ENCODE measurements around the gene VPS35L. TPM values are rescaled to one million over a fixed set of nuclear protein-coding genes. Genes with fewer than 3 reads are reported as not detected.
A peak's percentile ranks its signal among the peaks of the same experiment; 100 is the strongest.

The VPS35L gene
- total RNA-seq, 1 donor from 2014 or later, result 23.8 TPM

DNA sequence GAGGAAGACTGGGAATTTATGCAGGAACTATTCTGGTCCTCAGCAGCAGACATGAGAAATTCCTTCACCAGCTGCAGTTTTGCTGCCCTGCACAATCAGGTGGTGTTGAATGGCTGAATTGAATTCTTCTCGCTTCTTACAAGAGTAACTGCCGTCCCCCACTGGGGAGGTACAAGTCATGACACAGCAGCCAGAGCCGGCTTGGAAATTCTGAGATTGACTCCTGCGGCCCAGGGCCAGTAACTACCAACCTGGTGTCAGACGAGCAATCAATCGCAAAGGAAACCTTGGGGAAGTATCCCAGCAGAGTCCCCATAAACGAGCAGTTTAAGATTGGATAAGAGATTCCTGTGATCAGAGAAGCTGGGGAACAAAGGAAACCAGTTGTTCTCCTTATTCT lies 131.8 kb downstream of the VPS35L start:
- no peaks in the 10 kb centered on the region for H3K27me3 ChIP-seq (ENCODE audit: low read depth)
- H3K4me1 ChIP-seq, result peaks cover 20% of the 10 kb centered on the region
- no peak overlapping the region for H3K4me3 ChIP-seq
- TF ChIP-seq, protein P1, sequence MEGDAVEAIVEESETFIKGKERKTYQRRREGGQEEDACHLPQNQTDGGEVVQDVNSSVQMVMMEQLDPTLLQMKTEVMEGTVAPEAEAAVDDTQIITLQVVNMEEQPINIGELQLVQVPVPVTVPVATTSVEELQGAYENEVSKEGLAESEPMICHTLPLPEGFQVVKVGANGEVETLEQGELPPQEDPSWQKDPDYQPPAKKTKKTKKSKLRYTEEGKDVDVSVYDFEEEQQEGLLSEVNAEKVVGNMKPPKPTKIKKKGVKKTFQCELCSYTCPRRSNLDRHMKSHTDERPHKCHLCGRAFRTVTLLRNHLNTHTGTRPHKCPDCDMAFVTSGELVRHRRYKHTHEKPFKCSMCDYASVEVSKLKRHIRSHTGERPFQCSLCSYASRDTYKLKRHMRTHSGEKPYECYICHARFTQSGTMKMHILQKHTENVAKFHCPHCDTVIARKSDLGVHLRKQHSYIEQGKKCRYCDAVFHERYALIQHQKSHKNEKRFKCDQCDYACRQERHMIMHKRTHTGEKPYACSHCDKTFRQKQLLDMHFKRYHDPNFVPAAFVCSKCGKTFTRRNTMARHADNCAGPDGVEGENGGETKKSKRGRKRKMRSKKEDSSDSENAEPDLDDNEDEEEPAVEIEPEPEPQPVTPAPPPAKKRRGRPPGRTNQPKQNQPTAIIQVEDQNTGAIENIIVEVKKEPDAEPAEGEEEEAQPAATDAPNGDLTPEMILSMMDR (IDR thresholded peaks at IDR 0.05; ENCODE audit: borderline replicate concordance), result no peak
- intact Hi-C loops (cut with micrococcal nuclease), result no loop called here
- no peak for DNase-seq
- peaks cover 75% of the 10 kb centered on the region for H3K36me3 ChIP-seq
- no peak overlapping the region for H3K27ac ChIP-seq (replicated peaks)
- H3K9me3 ChIP-seq (replicated peaks), result peaks cover 9% of the 10 kb centered on the region

DNA sequence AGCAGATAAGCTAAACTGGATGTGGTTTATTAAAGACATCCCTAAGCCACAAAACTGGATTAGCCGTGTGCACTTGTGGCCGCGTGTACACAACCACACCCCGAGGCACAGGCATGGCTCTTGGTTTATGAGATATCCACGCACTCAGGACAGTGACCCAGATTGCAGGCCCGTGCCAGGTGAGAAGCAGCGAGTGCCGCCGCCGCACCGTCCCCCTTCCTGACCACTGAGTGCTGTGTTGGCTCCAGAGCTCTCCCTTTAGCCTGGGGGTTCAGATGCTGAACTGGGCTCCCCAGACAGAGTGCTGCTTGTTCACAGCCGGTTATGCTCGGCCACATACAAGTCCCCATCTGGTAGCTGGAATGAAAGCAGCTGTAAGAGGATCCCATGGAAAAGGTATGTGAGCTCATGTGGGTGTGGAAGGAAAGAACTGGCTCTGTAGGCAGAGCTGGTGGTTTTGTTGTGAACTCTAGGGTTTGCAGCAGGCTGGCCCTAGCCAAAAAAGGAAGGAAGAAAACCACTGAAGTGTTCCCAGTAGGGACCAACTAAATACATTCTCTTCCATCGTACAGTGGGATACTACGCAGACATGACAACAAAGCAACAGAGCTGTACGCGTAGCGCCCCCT lies 133.0 kb downstream of the VPS35L start:
- TF ChIP-seq, protein P1 (IDR thresholded peaks at IDR 0.05; ENCODE audit: borderline replicate concordance), result no peak
- peaks cover 70% of the 10 kb centered on the region for H3K36me3 ChIP-seq
- no peaks in the 10 kb centered on the region for H3K27me3 ChIP-seq (ENCODE audit: low read depth)
- DNase-seq, result no peak
- H3K9me3 ChIP-seq (replicated peaks), result peaks cover 9% of the 10 kb centered on the region
- no peak overlapping the region for H3K27ac ChIP-seq (replicated peaks)
- peaks cover 20% of the 10 kb centered on the region for H3K4me1 ChIP-seq
- intact Hi-C loops (cut with micrococcal nuclease), result no loop called here
- no peak overlapping the region for H3K4me3 ChIP-seq

DNA sequence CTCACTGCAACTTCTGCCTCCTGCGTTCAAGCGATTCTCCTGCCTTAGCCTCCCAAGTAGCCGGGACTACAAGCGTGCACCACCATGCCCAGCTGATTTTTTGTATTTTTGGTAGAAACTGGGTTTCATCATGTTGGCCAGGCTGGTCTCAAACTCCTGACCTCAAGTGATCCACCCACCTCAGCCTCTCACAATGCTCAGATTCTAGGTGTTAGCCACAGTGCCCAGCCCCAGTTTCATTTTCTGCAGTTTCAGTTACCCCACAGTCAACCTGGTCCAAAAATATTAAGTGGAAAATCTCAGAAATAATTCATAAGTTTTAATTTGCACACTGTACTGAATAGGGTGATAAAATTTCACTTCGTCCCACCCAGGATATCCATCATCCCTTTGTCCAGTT lies 133.8 kb downstream of the VPS35L start:
- no peak for DNase-seq
- H3K4me3 ChIP-seq, result no peak overlapping the region
- H3K27me3 ChIP-seq (ENCODE audit: low read depth), result no peaks in the 10 kb centered on the region
- peaks cover 66% of the 10 kb centered on the region for H3K36me3 ChIP-seq
- TF ChIP-seq, protein P1 (IDR thresholded peaks at IDR 0.05; ENCODE audit: borderline replicate concordance), result no peak
- no peak overlapping the region for H3K27ac ChIP-seq (replicated peaks)
- intact Hi-C loops (cut with micrococcal nuclease), result no loop called here
- peaks cover 20% of the 10 kb centered on the region for H3K4me1 ChIP-seq
- H3K9me3 ChIP-seq (replicated peaks), result peaks cover 9% of the 10 kb centered on the region

DNA sequence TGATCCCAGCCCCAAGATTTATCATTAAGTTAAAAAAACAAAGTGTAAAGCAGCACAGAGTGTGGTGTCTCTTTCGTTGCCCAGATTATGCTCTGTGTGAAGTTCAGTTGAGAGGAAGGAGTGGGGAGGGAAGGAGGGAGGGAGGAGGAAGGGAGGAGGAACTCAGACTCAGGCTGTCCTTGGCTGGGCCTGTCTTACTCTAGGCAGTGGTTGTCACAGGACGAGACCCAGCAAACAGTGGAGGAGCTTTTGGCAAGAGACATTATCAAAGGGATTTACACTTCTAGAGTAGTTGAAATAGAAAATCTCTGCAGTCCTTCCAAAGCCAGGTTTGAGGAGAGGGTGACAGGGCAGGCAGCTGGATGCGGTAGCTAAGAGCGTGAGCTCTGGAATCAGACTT lies 134.7 kb downstream of the VPS35L start:
- Histone ChIP-seq H3K4me1 (peaks cover 24% of the 10 kb centered on the region), H3K27me3 (ENCODE audit: low read depth) (no peaks in the 10 kb centered on the region), H3K4me3 (no peak overlapping the region), H3K9me3 (replicated peaks) (peaks cover 2% of the 10 kb centered on the region), H3K27ac (replicated peaks) (peak overlapping the region; percentile 65), H3K36me3 (peaks cover 60% of the 10 kb centered on the region)
- TF ChIP-seq, protein P1 (IDR thresholded peaks at IDR 0.05; ENCODE audit: borderline replicate concordance), result no peak
- DNase-seq, result no peak
- intact Hi-C loops (cut with micrococcal nuclease), result no loop called here

DNA sequence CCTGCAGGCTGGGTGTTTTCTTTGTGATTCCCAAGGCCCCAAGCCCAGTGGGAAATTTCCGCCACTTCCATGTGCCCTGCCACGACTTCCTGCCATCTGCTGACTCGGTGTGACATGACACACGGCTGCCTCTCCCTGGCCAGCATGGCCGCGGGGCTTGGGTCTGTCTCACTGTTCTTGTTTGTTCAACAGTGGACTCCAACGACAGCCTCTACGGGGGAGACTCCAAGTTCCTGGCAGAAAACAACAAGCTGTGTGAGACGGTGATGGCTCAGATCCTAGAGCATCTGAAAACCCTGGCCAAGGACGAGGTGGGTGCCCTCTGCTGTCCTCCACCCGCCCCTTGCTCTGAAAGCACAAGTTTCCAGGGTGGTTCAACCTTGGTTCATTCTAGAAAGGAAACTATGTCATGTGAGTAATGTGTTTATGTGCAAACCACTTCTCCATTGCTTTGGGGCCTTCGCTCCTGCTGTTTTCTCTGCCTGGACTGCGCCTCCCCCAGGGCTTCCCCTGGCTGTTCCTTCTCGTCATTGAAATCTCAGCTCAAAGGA lies 135.7 kb downstream of the VPS35L start:
- Histone ChIP-seq H3K27ac (replicated peaks) (peak overlapping the region; percentile 65), H3K4me1 (peaks cover 35% of the 10 kb centered on the region), H3K36me3 (peaks cover 50% of the 10 kb centered on the region), H3K27me3 (ENCODE audit: low read depth) (no peaks in the 10 kb centered on the region), H3K9me3 (replicated peaks) (no peaks in the 10 kb centered on the region), H3K4me3 (no peak overlapping the region)
- TF ChIP-seq, protein P1 (IDR thresholded peaks at IDR 0.05; ENCODE audit: borderline replicate concordance), result no peak
- DNase-seq, result no peak
- intact Hi-C loops (cut with micrococcal nuclease), result no loop called here

Measured in left ventricle myocardium inferior (tissue), 1 donor.